Lung (tissue), 12 donors: ENCODE data around the gene GNAO1. TPM values are rescaled to one million over a fixed set of nuclear protein-coding genes. Genes with fewer than 3 reads are reported as not detected.
A peak's percentile ranks its signal among the peaks of the same experiment; 100 is the strongest.

Experiments
- ATAC-seq: fragments of 200-7000 bp; cut with Tn5 transposase; one replicate; pipeline ENCODE4 v1.9.1; 2020; ENCODE audit warnings: moderate number of reproducible peaks; ENCODE audit not compliant: insufficient read depth, low FRiP score
- DNase-seq, 3 donors: peaks; one replicate each; pipeline ENCODE4 v3.0.0-alpha.2; 2013 to 2017
- H3K27ac ChIP-seq, 2 donors: one replicate each; pipeline ENCODE4 v1.5.1; 2013; ENCODE audit warnings: mild to moderate bottlenecking in 2 of 2, moderate library complexity in 2 of 2, control low read depth in 1 of 2, inconsistent platforms in 1 of 2, low read depth in 1 of 2, low read length in 1 of 2
- H3K27me3 ChIP-seq, 3 donors: one replicate each; pipeline ENCODE4 v1.5.1; 2013; ENCODE audit warnings: low read length in 2 of 3; ENCODE audit not compliant: control insufficient read depth in 3 of 3, insufficient read depth in 3 of 3
- H3K36me3 ChIP-seq, 4 donors: one replicate each; pipeline ENCODE4 v1.5.1; 2013; ENCODE audit warnings: low read length in 4 of 4, mild to moderate bottlenecking in 1 of 4, moderate library complexity in 1 of 4; ENCODE audit not compliant: control insufficient read depth in 4 of 4, insufficient read depth in 4 of 4
- H3K4me1 ChIP-seq, 5 donors: one replicate each; pipeline ENCODE4 v1.5.1; 2013; ENCODE audit warnings: low read length in 5 of 5, mild to moderate bottlenecking in 2 of 5, moderate library complexity in 1 of 5; ENCODE audit not compliant: control insufficient read depth in 5 of 5, insufficient read depth in 5 of 5
- H3K4me3 ChIP-seq: one replicate; pipeline ENCODE4 v1.5.1; 2013; ENCODE audit warnings: mild to moderate bottlenecking, control low read depth, moderate library complexity
- H3K9ac ChIP-seq, 2 donors: one replicate each; pipeline ENCODE4 v1.5.1; 2013; ENCODE audit warnings: low read length in 2 of 2, control low read depth in 1 of 2; ENCODE audit not compliant: insufficient read depth in 1 of 2
- H3K9me3 ChIP-seq, 4 donors: one replicate each; pipeline ENCODE4 v1.5.1; 2013; ENCODE audit warnings: low read length in 3 of 4, mild to moderate bottlenecking in 1 of 4, moderate library complexity in 1 of 4; ENCODE audit not compliant: control insufficient read depth in 4 of 4, insufficient read depth in 3 of 4
- WGBS, 2 donors: extraction: QIAGEN DNeasy Blood & Tissue Kit; methylation state at CpG; one replicate each; pipeline ENCODE4 v1.1.7; 2013; 5-methylcytosine and 5-hydroxymethylcytosine counted together
- polyA plus RNA-seq, 2 donors: library from polyadenylated mRNA; stranded (reverse); fragments of 200-250 nt; gene quantifications; one replicate each; pipeline ENCODE4 v1.2.1, GENCODE V29; 2013
- total RNA-seq, 2 donors: library from RNA; depleted of rRNA in 1 of 2; stranded (reverse); fragments of >200 nt in 1 of 2; gene quantifications; one replicate each; pipeline ENCODE4 v1.2.1, GENCODE V29; 2014 to 2021
- TF ChIP-seq, protein P1 (sequence below): IDR thresholded peaks from 2 replicates; pipeline ENCODE4 v1.5.1; 2012; ENCODE audit warnings: mild to moderate bottlenecking; ENCODE audit errors: control extremely low read depth, extremely low read depth
- donor health status: control.
- donor health status: control.
- donor health status: Bipolar disorder and iron deficiency.
- donor health status: healthy.
- donor health status: DM: yes; HTN: yes; CAD: no.

Gene GNAO1
- total and polyA plus RNA-seq, 4 donors: 0.33 to 5.2 (median 0.76) TPM

DNA sequence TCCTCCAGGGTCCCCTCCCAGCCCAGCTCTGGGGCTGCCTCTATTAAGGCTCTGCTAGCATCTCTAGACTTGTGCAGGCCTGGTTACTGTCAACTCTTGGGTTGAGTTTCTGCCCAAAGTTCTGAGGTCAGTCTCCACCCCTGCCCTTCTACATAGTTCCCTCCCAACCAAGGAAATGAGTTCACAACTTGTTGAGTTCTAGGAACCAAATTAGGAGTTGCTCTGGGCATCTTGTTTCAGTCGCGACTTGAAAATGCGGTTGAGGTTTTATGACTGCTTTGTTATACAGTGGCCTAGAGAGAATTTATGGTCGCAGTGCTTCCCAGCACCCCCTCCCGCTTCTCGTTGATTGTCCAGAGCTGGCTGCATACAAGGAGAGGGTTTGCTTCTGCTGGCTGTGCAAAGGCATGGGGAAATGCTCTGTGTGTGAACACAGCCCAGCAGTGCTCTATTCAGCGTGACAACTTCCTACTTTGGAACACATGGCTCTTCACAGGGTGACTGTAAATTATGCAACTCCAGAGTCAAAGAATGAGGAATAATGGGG lies 20.2 kb downstream of the GNAO1 start:
- Histone ChIP-seq H3K36me3 (peaks cover 0 to 2% (median 0%) of the 10 kb centered on the region in 4 donors), H3K9ac (no peak overlapping the region), H3K27me3 (peaks cover 0 to 15% (median 0%) of the 10 kb centered on the region in 3 donors), H3K4me1 (peaks cover 0 to 13% (median 3%) of the 10 kb centered on the region in 5 donors), H3K9me3 (peaks cover 0 to 5% (median 4%) of the 10 kb centered on the region in 4 donors), H3K4me3 (no peak overlapping the region), H3K27ac (no peak overlapping the region)
- TF ChIP-seq, protein P1, sequence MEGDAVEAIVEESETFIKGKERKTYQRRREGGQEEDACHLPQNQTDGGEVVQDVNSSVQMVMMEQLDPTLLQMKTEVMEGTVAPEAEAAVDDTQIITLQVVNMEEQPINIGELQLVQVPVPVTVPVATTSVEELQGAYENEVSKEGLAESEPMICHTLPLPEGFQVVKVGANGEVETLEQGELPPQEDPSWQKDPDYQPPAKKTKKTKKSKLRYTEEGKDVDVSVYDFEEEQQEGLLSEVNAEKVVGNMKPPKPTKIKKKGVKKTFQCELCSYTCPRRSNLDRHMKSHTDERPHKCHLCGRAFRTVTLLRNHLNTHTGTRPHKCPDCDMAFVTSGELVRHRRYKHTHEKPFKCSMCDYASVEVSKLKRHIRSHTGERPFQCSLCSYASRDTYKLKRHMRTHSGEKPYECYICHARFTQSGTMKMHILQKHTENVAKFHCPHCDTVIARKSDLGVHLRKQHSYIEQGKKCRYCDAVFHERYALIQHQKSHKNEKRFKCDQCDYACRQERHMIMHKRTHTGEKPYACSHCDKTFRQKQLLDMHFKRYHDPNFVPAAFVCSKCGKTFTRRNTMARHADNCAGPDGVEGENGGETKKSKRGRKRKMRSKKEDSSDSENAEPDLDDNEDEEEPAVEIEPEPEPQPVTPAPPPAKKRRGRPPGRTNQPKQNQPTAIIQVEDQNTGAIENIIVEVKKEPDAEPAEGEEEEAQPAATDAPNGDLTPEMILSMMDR: no peak
- DNase-seq (peak in 2 of 3 donors; percentile 56 to 68), ATAC-seq (no peak)
- WGBS, 2 donors: 57 to 61% methylated on average over 7 of the region's 7 CpGs

DNA sequence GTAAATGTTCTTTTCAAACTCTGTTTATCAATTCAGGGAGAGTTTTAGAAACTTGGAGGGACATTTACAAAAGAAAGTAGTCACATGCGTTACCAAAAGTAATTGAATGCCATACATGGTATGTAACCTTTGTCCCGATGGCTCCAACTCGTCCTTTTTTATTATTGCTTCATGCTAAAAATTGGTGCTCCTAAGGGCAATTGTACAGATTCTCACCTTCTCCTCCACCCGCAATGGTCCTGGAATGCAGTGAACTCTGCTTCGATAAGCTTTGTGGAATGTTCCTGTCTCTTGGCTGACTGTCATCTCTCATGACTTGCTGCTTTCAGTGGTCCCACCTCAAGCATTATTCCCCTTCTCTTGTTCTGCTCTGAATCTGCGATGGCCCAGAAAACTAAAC lies 20.9 kb downstream of the GNAO1 start:
- TF ChIP-seq, protein P1: no peak
- Histone ChIP-seq H3K9me3 (peaks cover 0 to 5% (median 4%) of the 10 kb centered on the region in 4 donors), H3K36me3 (peaks cover 0 to 2% (median 0%) of the 10 kb centered on the region in 4 donors), H3K4me1 (peaks cover 0 to 13% (median 3%) of the 10 kb centered on the region in 5 donors), H3K9ac (no peak overlapping the region), H3K27me3 (peaks cover 0 to 15% (median 0%) of the 10 kb centered on the region in 3 donors), H3K27ac (no peak overlapping the region), H3K4me3 (no peak overlapping the region)
- DNase-seq (no peak), ATAC-seq (no peak)
- 71 to 88% methylated on average over 6 of the region's 6 CpGs for WGBS, 2 donors

DNA sequence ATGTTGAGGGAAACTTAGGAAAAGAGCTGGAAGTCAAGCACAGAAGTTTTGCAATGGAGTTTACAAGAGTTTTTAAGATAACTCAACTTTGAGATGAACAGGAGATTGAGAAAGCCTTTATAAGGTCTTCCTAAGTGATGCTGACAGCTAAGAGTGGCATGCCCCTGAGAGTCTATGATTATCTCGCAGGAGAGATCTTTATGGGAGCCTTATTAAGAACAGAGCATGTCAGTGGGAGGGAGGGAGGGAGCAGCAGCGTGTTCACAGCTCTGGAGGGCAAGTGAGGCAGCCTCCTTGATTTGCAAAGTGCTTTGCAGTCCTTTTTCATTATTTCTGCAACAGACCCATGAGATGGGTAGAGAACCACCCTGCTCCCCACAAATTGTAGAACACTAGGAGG lies 30.7 kb downstream of the GNAO1 start:
- TF ChIP-seq, protein P1: no peak
- H3K9ac ChIP-seq: no peak overlapping the region

More for the DNA sequence above, 30.7 kb downstream of the GNAO1 start:
- Histone ChIP-seq H3K9me3 (peaks cover 0 to 2% (median 0%) of the 10 kb centered on the region in 4 donors), H3K4me3 (no peak overlapping the region), H3K27ac (no peak overlapping the region), H3K4me1 (peaks cover 0 to 6% (median 0%) of the 10 kb centered on the region in 5 donors), H3K27me3 (peaks cover 0 to 19% (median 0%) of the 10 kb centered on the region in 3 donors), H3K36me3 (peaks cover 0 to 5% (median 0%) of the 10 kb centered on the region in 4 donors)
- no peak for DNase-seq
- 69 to 77% methylated on average over 2 of the region's 2 CpGs for WGBS, 2 donors
- no peak for ATAC-seq
